Uterus (tissue), 4 donors: ENCODE data around the gene C1orf174. TPM values are rescaled to one million over a fixed set of nuclear protein-coding genes. Genes with fewer than 3 reads are reported as not detected.

Experiments
- DNase-seq, 2 donors: peaks; one replicate each; pipeline ENCODE4 v3.0.0-alpha.2; 2019 to 2020
- H3K27ac ChIP-seq, 2 donors: fragments of 200-600 bp; sonication (generic); 1 replicate in 1 of 2; 2 replicates in 1 of 2; pipeline ENCODE4 v1.5.1; 2016 to 2018
- H3K27me3 ChIP-seq, 2 donors: fragments of 200-600 bp; sonication (generic); one replicate each; pipeline ENCODE4 v1.5.1; 2018 to 2019; ENCODE audit warnings: control low read depth in 1 of 2
- H3K36me3 ChIP-seq, 2 donors: fragments of 200-600 bp; sonication (generic); one replicate each; pipeline ENCODE4 v1.5.1; 2019; ENCODE audit warnings: control low read depth in 1 of 2
- H3K4me1 ChIP-seq, 2 donors: fragments of 200-600 bp; sonication (generic); one replicate each; pipeline ENCODE4 v1.5.1; 2018 to 2019; ENCODE audit warnings: control low read depth in 1 of 2
- H3K4me3 ChIP-seq, 2 donors: fragments of 200-600 bp; sonication (generic); 1 replicate in 1 of 2; 2 replicates in 1 of 2; pipeline ENCODE4 v1.5.1; 2018 to 2019; ENCODE audit warnings: mild to moderate bottlenecking in 1 of 2
- H3K9me3 ChIP-seq, 2 donors: fragments of 200-600 bp; sonication (generic); one replicate each; pipeline ENCODE4 v1.5.1; 2019; ENCODE audit warnings: control low read depth in 1 of 2
- POLR2A ChIP-seq, 2 donors: fragments of 450-650 bp; IDR thresholded peaks; one replicate each; pipeline ENCODE4 v1.6.1; 2016; ENCODE audit warnings: antibody characterized with exemption in 2 of 2, mild to moderate bottlenecking in 1 of 2, moderate library complexity in 1 of 2
- intact Hi-C: fragments of 100-400 bp; cut with DNase I; formaldehyde crosslinking; loops from one replicate; pipeline ENCODE4 v1.15.1; 2023; ENCODE audit warnings: low total_unique reads
- total RNA-seq, 4 donors: library from RNA; depleted of rRNA in 3 of 4; stranded (reverse); fragments of >200 nt in 3 of 4; gene quantifications; one replicate each; pipeline versions ENCODE4 v1.1.0 to v1.2.4, GENCODE V29; 2014 to 2023
- TF ChIP-seq, protein P1 (sequence below), 4 experiments: fragments of 200-600 bp in 2 of 4; fragments of 450-650 bp in 2 of 4; sonication (generic) in 2 of 4; IDR thresholded peaks; one replicate each; pipeline ENCODE4 v1.5.1; 2016 to 2019; ENCODE audit warnings: antibody characterized with exemption in 4 of 4, mild to moderate bottlenecking in 2 of 4, moderate library complexity in 1 of 4
- donor health status: DM: yes; HTN: yes; CAD: no.

C1orf174 gene
- total RNA-seq, 4 donors from 2014 or later = 6.4 to 41.9 (median 17.5) TPM

DNA sequence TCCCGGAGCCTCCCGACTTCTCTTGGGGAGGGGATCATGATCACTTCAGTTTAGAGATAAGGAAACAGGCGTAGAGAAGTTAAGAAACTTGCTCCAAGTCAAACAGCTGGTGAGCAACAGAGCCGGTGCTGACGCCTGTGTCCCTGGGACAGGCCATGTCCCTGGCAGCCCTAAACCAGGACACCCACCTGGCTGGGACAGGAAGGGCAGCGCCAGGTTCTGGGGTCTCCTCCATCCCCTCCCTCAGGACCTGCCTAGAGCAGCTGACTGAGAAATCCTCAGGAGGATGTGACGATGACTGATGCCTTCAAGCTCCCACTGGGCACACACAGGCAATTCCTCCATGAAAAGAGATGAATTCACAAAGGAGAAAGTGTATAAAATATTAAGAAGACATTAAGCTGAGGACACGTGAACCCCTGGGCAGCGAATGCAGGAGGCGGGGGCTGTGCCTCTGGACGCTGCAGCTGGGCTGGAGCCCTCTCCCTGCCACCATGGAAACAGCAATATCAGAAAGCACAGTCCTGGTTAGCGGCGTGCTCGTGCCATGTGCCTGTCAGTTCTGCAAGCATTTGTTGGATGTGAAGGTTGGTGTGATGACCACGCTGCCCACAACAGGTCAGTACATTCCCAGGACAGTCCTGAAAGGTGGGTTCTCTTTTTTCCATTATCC lies 40.1 kb upstream of the C1orf174 start:
- H3K4me3 ChIP-seq = no peak overlapping the region
- H3K27ac ChIP-seq = no peak overlapping the region
- no peaks in the 10 kb centered on the region for H3K27me3 ChIP-seq
- H3K4me1 ChIP-seq = peaks cover 0 to 4% of the 10 kb centered on the region in 2 donors
- TF ChIP-seq, protein P1, sequence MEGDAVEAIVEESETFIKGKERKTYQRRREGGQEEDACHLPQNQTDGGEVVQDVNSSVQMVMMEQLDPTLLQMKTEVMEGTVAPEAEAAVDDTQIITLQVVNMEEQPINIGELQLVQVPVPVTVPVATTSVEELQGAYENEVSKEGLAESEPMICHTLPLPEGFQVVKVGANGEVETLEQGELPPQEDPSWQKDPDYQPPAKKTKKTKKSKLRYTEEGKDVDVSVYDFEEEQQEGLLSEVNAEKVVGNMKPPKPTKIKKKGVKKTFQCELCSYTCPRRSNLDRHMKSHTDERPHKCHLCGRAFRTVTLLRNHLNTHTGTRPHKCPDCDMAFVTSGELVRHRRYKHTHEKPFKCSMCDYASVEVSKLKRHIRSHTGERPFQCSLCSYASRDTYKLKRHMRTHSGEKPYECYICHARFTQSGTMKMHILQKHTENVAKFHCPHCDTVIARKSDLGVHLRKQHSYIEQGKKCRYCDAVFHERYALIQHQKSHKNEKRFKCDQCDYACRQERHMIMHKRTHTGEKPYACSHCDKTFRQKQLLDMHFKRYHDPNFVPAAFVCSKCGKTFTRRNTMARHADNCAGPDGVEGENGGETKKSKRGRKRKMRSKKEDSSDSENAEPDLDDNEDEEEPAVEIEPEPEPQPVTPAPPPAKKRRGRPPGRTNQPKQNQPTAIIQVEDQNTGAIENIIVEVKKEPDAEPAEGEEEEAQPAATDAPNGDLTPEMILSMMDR (IDR thresholded peaks at IDR 0.05) = no peak
- no peak for TF ChIP-seq POLR2A (IDR thresholded peaks at IDR 0.05)
- DNase-seq = peak in 1 of 2 donors; percentile 22
- intact Hi-C loops = no loop called here
- H3K36me3 ChIP-seq = no peaks in the 10 kb centered on the region
- H3K9me3 ChIP-seq = no peaks in the 10 kb centered on the region

DNA sequence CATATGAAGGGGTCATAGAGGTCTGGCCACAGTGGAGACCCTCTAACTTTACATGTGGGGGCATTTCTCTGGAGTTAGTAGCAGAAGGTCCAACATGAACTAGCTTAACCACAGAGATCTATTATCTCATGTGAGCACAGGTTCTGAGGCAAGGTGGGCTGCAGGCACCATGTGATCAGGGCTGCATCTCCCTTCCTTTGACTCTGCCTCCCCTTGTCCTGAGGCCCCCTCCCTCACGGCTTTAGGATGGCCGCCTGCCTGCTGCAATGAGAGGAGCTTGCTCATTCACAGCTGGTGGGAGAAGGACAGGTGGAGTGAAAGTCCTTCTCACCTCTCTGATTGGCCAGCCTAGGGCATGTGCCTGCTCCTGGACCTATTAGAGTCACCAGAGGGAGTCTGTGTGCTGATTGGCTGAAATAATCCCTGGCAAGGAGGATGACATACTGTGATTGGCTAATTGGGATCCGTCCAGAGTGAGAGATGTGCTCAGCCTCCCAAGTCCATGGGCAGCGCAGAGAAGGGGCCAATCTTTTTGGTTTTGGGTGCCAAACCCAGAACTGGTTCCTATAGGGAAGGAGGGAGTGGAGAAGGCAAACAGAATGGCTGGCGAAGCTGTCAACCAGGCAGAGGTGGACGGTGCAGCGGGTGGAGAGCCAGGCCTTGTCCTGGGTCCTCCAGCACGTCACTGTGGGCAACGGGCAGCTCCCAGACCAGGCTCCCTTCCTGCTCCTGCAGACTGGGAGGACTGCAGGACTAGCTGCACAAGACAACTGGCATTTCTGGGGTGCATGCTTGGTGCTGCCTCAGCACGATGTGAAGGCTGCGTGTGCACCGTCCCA lies 39.4 kb upstream of the C1orf174 start:
- no peaks in the 10 kb centered on the region for H3K36me3 ChIP-seq
- H3K4me3 ChIP-seq = no peak overlapping the region
- H3K27me3 ChIP-seq = no peaks in the 10 kb centered on the region
- no peak for TF ChIP-seq POLR2A (IDR thresholded peaks at IDR 0.05)
- no peak overlapping the region for H3K27ac ChIP-seq
- H3K9me3 ChIP-seq = no peaks in the 10 kb centered on the region
- DNase-seq = no peak
- intact Hi-C loops = no loop called here
- peaks cover 0 to 4% of the 10 kb centered on the region in 2 donors for H3K4me1 ChIP-seq

DNA sequence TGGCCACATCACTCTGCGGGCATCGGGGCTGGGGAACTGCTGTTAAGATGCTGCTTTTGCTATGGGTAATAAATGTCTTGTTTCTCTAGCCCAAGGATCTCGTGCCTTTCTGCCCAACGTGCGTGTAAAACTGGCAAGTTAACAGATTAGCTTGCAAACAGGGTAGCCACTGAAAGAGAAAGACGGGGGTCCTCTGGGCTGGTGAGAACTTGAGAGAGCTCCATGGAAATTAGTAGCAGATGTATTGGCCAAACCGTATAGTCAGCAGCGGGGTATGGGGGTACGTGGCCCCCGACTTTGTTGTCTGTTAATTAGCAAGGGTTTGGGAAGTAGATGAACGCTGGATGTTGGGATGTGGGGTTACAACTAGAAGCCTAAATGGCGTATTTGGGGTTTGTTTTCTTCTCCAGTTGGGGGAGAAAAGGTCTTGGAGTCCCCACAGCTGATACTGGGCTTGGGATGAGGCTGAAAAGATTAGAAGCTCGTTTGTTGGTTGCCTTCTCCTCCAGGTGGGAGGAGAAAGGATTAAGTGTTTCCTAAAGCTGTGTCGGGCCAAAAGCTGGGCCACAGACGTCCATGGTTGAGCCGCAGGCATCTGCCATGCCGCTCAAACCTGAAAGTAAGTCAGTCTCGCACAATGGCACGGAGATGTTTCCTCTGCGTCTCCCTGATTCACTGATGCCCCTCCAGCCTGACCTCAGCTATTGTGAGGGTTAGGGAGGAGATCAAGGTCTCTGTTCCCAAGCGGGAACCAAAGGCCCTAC lies 32.3 kb upstream of the C1orf174 start:
- no peaks in the 10 kb centered on the region for H3K9me3 ChIP-seq
- no peaks in the 10 kb centered on the region for H3K4me1 ChIP-seq
- intact Hi-C loops = no loop called here
- H3K27ac ChIP-seq = no peak overlapping the region
- no peaks in the 10 kb centered on the region for H3K27me3 ChIP-seq
- no peaks in the 10 kb centered on the region for H3K36me3 ChIP-seq
- DNase-seq = no peak
- TF ChIP-seq, protein P1 (IDR thresholded peaks at IDR 0.05) = no peak
- no peak for TF ChIP-seq POLR2A (IDR thresholded peaks at IDR 0.05)
- H3K4me3 ChIP-seq = no peak overlapping the region

DNA sequence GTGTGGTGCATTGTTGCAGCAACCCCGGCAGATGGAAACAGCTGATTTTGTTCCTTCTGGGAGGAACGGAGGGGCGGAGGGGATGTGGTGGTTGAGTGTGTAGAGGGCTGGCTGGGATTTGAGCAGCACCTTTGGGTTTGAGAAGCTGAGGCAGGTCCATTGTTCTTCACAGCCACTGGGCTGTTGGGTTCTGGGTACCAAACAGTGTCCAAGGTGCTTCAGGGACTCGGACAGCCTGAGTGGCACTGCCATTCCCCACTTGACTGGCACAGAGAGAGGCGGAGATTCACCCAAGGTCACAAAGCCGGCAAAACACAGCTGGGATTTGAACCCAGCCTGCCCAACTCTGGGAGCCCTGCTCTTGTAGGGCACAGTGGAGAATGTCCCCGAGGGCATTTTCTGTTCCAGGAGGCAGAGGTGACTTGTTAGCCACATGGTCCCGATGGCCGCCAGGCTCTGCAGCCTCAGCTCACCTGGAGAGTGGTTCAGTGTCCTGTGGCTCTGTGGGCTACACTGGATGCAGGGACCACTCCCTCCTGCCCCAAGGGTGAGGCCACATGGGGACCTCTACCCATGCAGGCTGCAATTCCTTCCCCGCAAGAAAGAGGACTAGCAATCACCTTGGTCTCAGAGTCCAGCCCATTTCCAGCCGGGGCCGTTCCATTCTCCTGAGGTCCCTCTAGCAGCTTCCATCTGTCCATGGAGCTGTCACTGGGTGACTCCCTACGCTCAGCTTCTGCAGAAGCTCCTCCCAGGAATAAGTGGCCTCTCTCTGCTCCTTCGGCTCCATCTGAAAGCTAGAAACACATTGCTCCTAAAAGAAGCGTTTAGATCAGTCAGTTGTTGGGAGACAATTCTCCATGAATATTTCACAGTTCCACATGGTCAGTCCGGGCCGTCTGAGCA lies 31.2 kb upstream of the C1orf174 start:
- Histone ChIP-seq H3K27me3 (no peaks in the 10 kb centered on the region), H3K9me3 (no peaks in the 10 kb centered on the region), H3K4me1 (no peaks in the 10 kb centered on the region), H3K4me3 (no peak overlapping the region), H3K36me3 (no peaks in the 10 kb centered on the region), H3K27ac (no peak overlapping the region)
- intact Hi-C loops = no loop called here
- TF ChIP-seq, protein P1 (IDR thresholded peaks at IDR 0.05) = no peak
- no peak for TF ChIP-seq POLR2A (IDR thresholded peaks at IDR 0.05)
- DNase-seq = no peak
